Measurements from ENCODE around the gene TXN2. TPM values are rescaled to one million over a fixed set of nuclear protein-coding genes. Genes with fewer than 3 reads are reported as not detected.

TXN2 gene
- total RNA-seq, 2 experiments from 2014 or later: 112 to 113 TPM

Other genes starting within 250 kb of the TXN2 start
- gene APOL2, start 242.1 kb downstream of the TXN2 start, total RNA-seq: 10 to 100 TPM; 54.3 to 57.0 TPM
- gene APOL1, start 228.5 kb downstream of the TXN2 start, total RNA-seq: 10 to 100 TPM; 17.6 to 19.3 TPM
- gene MYH9, start 93.7 kb downstream of the TXN2 start, total RNA-seq: 100 to 1,000 TPM; 551 to 554 TPM
- gene FOXRED2, start 25.4 kb upstream of the TXN2 start, total RNA-seq: 10 to 100 TPM; 26.0 to 28.4 TPM
- gene EIF3D, start 47.5 kb upstream of the TXN2 start, total RNA-seq: 100 to 1,000 TPM; 370 to 380 TPM
- not detected for gene CACNG2, start 222.1 kb upstream of the TXN2 start, total RNA-seq